Activated T-cell treated with anti-CD3 and anti-CD28 coated beads, Interleukin-2, amount 50 U/mL, for 48 hours (primary cell): ENCODE data around the gene SHISA6.
"Not testable (repeated sequence)": the region's sequence is repeated elsewhere in the genome, so short reads cannot be mapped to it uniquely, and the experiment has no call there.

ENCODE experiments used
- DNase-seq, 2 experiments: peaks; one replicate each; pipeline ENCODE4 v3.0.0-alpha.2; 2020

Gene SHISA6

GRCh38 chr17:11267999-11268575 is 27.1 kb downstream of the SHISA6 start:
- no peak for DNase-seq

DNA sequence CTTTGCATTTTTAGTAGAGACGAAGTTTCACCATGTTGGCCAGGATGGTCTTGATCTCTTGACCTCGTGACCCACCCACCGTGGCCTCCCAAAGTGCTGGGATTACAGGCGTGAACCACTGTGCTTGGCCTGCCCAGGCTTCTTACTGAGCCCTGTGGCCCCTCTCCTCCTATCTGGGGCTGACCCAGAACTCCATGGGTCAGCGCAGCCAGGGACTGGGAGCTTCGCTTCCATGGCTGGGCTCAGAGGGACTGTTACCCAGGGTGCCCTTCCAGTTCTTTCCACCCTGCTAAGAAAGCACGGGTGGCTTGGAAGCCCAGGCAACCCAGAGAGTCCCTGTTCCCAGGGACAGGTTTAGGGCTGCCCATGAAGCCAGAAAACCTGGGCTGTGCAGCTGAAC is 28.2 kb downstream of the SHISA6 start:
- no peak for DNase-seq

DNA sequence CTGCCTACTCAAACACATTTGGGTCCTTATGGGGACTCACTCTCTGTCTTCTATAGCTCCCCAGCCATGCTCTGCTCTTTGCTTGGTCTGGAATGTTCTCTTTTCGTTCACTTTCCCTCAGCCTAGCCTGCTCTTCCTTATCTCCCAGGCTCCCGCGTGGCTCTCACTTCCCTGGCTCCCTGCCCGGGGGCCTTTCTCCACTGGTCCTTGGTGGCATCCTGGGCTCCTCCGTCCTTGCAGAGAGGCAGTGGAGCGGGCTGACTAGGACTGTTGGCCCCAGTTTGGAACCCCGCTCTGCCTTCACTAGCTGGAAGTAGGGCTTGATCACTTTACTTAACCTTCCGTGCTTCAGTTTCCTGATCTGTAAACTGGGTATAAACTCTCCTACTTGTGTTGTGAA is 31.2 kb downstream of the SHISA6 start:
- no peak for DNase-seq

DNA sequence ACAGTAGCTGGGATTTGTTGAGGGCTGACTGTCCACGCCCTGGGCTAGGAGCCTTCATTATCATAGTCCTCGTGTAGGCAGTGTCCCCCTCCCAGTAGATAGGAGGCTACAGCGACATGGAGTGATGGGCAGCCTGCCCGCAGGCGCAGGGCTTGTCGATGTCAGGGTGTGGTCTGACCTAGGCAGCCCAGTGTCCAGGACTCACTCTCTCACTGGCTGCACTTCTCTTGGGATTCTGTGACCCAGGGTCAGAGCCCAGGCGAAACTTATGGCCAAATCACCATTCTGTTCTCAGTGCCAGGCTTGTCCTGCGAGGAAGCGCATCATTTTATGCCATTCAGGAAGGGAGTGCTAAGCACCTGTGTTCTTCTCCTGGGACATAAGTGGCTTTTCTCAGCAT is 32.6 kb downstream of the SHISA6 start:
- DNase-seq, result no peak

GRCh38 chr17:11274106-11274505 is 33.1 kb downstream of the SHISA6 start:
- no peak for DNase-seq

- DNase-seq, result no peak
These were observed 35.5 kb downstream of the SHISA6 start for GRCh38 chr17:11276486-11276885.

DNA sequence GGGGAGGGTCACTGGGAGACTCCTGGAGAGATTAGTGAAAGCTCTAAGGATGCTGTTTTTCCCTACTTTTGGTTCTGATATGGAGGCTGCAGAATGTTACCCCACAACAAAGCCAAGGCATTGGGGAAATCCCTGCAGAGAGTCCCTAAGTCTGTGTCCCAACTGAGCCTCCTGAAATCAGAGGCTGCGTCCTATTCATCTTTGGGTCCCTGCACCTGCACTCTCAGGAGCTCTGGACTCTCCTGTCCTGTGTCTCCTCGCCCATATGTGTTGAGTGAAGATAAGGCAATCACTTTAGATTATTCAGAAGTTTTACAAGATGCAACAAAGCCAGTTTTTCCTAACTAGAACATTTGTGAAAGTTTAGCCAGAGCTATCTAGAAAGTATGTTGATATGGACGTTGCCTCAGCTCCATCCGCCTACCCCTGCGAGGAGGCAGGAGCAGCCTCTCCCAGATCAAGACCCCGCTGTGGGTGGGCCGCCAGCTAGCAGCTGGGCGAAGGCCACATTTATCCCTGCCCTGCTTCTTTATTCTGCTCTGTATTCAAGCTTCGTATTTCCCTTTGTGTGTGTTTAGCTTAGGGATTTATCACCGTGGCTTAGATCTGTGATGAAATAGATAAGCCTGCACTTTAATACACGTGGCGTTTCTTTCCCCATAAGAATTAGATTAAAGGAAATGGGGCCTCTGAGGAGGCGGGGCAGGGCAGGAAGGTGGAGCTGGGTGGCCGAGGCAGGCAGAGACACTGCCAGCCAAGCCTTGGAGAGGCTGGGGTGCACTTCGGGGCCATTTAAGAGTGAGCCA is 37.4 kb downstream of the SHISA6 start:
- DNase-seq, result no peak

DNA sequence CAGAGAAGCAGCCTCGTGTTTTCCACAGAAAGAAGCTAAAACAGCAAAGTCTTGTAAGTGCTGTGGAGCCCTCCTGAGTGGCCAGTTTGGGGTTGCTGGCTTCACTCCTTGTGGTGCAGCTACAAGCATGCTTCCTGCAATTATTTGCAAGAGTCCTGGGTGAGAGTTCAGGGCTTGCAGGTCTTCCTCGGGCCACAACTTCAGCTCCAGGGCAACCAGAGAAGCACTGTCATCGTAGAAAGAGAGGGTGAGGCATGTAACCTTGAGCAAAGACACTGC is 37.9 kb downstream of the SHISA6 start:
- no peak for DNase-seq

DNA sequence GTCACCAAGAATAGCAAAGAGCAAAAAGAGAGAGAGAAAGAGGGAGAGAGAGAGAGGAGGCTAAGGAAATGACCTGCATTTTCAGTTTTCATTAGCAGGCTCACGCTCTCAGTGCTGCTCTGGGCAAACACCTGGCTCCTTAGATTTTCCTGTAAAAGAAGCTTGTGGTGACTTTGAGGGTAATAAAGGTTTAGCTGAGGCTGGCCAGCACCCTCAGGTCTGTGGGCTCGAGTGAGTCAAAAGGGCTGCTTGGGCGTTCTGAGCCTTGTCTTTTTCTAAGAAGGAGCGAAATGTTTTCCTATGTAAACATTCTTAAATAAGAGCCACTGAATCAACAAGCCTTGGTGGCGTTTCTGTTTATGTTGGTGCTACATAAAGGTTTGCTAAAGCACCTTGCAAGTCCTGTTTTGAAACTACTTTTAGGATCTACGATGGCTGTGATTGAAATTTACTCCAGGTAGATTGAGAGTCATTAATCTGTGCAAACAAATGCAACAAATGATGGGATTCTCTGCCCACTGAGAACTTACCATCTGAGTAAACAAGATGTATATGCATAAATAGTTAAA is 38.8 kb downstream of the SHISA6 start:
- no peak for DNase-seq

DNA sequence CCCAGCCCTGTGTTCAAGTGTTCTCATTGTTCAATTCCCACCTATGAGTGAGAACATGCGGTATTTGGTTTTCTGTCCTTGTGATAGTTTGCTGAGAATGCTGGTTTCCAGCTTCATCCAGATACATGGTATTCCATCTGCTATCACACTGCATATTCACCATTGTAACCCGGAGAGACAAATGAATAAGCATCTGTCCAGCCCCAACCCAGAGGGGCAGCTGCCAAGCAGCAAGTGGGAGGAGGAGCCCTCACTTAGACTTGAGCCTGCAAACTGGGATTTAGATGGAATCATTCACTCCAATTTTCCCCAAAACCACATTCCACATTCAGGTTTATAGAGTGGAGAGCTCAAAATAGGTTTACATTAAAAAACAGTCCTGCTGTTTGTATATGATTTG is 41.6 kb downstream of the SHISA6 start:
- DNase-seq, result no peak

GRCh38 chr17:11284811-11285210 is 43.8 kb downstream of the SHISA6 start:
- no peak for DNase-seq

DNA sequence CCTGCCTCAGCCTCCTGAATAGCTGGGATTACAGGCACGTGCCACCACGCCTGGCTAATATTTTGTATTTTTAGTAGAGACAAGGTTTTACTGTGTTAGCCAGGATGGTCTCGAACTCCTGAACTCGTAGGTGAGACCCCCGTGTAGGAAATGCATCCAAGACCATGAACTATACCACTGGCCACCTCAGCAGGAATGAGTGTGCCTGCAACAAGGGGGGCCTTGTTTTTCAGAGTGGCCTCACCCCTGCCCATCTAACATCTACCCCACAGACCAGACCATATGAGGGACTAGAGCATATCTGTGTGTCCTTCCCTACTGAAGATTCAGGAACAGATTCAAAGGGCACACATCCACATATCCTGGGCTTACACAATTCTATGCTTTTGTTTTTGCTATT is 44.9 kb downstream of the SHISA6 start:
- DNase-seq, result no peak

- no peak for DNase-seq
These were observed 46.8 kb downstream of the SHISA6 start for GRCh38 chr17:11287791-11288190.

- no peak for DNase-seq
These were observed 49.8 kb downstream of the SHISA6 start for GRCh38 chr17:11290814-11291213.

DNA sequence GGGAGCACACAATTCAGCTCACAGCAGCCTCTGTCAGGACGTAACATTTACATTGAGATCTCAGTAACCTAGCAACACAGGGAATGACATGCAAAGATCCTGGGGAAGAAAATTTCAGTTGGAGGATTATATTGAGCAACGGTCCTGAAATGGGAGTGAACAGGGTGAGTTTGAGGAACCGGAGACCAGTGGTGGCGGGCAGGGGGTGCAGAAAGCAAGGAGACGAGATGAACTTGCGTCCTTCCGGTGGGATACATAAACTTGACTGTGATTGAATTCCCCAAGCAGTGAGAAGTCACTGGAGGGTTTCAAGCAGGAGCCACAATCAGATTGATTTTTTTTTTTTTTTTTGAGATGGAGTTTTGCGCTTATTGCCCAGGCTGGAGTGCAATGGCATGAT is 51.5 kb downstream of the SHISA6 start:
- no peak for DNase-seq

- DNase-seq, result no peak
These were observed 52.5 kb downstream of the SHISA6 start for GRCh38 chr17:11293480-11293879.

GRCh38 chr17:11294826-11295225 is 53.8 kb downstream of the SHISA6 start:
- DNase-seq, result no peak

- DNase-seq, result no peak
These were observed 56.0 kb downstream of the SHISA6 start for GRCh38 chr17:11296994-11297393.

DNA sequence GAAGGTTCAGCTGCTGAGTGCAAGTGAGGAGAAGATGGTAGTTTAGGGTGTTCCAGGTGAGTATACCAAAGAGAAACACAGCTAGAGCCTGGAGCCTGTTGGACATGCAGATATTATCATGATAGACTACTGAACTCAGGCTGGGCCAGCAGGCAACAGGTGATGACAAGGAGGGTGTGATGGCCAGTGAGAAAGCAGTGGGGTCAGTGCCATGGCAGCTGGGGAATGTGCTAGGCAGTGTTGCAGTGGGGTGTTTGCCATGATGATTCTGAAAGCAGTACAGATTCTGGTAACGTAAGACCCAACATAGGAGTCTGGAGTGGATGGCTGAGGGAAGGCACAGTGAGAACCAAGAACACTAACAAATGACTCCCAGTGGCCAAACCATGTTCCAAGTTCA is 57.4 kb downstream of the SHISA6 start:
- no peak for DNase-seq

DNA sequence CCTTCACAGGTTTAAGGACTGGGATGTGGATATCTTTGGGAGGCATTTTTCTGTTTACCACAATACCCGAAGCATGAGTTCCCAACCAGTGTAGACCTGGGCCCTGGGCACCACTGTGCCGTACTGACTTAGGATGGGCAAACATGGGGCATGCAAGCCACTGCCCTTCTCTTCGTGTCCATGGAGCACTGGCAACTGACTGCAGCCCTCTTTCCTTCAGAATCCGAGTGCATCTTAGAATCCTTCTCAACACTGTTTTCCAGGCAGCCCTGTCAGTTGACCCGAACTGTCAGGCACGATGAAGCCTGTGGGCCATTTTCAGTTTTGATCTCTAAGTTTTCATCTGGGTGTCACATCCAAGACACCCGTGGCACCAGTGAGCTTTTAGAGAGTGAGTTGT is 59.2 kb downstream of the SHISA6 start:
- no peak for DNase-seq

DNA sequence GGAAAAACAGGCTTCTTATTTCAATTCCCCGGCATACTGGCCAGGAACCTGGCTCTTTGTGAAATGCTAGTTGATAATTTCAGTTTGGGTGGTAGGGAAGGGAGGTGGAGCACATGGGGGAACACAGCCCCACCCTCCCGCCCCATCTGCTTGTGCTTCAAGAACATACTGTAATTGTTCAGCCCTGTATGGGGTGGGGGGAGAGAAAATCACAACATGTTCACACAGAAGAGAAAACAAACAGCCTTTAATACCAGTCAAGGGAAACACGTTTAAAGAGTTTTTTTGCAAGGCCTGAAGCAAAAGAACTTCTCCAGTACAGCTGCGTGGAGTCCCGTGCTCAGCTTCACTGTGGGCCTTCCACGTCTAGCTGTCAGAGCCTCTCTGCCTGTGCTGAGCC is 59.7 kb downstream of the SHISA6 start:
- no peak for DNase-seq

GRCh38 chr17:11301874-11302273 is 60.9 kb downstream of the SHISA6 start:
- not testable (repeated sequence) for DNase-seq

DNA sequence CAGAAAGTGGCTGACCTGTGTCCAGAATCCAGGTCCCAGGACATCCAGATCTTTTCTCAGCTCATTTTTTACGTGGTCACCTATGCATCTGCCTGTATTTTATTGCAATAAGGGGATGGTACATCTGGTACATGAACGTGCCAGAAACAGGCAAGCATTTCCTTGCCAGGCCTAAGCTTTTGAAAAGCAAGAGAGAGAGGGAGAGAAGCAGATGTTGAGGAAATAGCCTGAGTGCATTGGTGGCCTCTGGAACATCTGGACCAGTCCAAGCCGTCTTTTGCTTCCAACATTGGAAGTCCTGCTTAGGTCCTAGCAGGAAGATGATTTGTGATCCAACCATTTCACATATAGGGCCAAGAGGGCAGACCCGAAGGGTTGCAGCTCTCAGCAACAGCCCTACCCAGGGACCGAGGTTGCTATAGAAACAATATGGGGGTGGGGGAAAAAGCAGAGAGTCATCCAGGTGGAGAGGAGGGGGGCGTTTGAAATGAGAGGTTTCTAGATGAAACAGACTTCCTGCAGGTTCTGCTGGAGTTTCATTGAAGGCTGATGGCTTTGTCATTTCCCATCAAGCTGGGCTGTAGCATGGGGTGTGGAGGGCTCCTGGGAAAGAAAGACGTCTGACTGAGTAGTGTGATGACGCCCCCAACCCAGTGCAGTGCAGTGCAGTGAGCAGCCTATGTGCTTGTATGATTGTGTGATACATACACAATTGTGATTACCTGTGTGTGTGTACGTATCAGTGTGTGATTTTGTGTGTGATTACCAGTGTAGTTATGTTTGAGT is 61.6 kb downstream of the SHISA6 start:
- DNase-seq, result no peak
